T-helper 2 cell treated with Interferon-gamma antibody and Interleukin-4, amounts not matched to agents 5 μg/mL and 100 μg/mL, for 36 hours (primary cell): ENCODE measurements around the gene RNF213.
"Not testable (repeated sequence)": the region's sequence is repeated elsewhere in the genome, so short reads cannot be mapped to it uniquely, and the experiment has no call there.

Source experiments
- DNase-seq: peaks from one replicate; pipeline ENCODE4 v3.0.0; 2021; ENCODE audit warnings: low spot score
- H3K27ac Mint-ChIP-seq: one replicate; pipeline ENCODE4 v1.8.0; 2021; ENCODE audit warnings: mild to moderate bottlenecking, mixed read lengths
- H3K27me3 Mint-ChIP-seq: one replicate; pipeline ENCODE4 v1.8.0; 2021; ENCODE audit warnings: low read depth, mixed read lengths
- H3K36me3 Mint-ChIP-seq: one replicate; pipeline ENCODE4 v1.8.0; 2021; ENCODE audit warnings: low read depth, mixed read lengths
- H3K4me1 Mint-ChIP-seq: one replicate; pipeline ENCODE4 v1.8.0; 2021; ENCODE audit warnings: low read depth, mixed read lengths
- H3K4me3 Mint-ChIP-seq: one replicate; pipeline ENCODE4 v1.8.0; 2022; ENCODE audit warnings: mild to moderate bottlenecking, moderate library complexity, mixed read lengths
- H3K9me3 Mint-ChIP-seq: one replicate; pipeline ENCODE4 v1.8.0; 2021; ENCODE audit warnings: mixed read lengths

Gene RNF213

DNA sequence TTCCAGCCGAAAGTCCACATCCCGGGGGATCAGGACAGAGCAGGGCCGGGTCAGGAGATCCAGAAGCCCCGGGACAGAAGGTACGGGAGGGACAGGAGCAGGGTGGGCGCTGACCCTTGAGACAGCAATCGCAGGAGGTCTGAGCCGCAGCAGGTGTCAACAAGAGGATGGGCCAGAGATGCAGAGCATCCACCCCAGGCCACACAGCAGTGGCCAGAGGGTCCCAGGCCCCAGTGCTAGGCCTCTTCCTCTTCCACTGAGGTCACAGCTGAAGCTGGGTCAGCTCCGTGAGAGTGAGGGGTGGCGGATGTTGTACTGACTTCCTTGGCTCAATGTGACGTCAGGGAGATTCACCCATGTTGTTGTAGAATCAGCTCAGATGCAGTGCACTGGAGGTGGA is 8.7 kb upstream of the RNF213 start:
- Mint-ChIP-seq H3K27me3 (no peaks in the 10 kb centered on the region), H3K36me3 (no peaks in the 10 kb centered on the region), H3K4me1 (peaks cover 35% of the 10 kb centered on the region), H3K27ac (peak overlapping the region; percentile 45), H3K9me3 (no peaks in the 10 kb centered on the region), H3K4me3 (no peak overlapping the region)
- no peak for DNase-seq

DNA sequence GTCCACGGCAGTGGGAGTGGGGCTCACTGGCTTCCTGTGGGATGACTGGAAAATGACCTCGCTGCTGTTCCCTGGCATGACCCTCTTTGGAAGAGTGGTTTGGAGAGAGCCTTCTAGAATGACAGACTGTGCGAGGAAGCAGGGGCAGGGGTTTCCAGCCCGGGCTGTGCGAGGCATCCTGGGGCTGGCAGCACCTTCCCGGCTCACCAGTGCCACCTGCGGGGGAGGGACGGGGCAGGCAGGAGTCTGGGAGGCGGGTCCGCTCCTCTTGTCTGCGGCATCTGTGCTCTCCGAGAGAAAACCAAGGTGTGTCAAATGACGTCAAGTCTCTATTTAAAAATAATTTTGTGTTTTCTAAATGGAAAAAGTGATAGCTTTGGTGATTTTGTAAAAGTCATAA is 7.8 kb upstream of the RNF213 start:
- peaks cover 43% of the 10 kb centered on the region for H3K4me1 Mint-ChIP-seq
- H3K4me3 Mint-ChIP-seq = no peak overlapping the region
- H3K27ac Mint-ChIP-seq = peak overlapping the region; percentile 90
- no peaks in the 10 kb centered on the region for H3K27me3 Mint-ChIP-seq
- H3K9me3 Mint-ChIP-seq = no peaks in the 10 kb centered on the region
- DNase-seq = peak; percentile 84
- H3K36me3 Mint-ChIP-seq = no peaks in the 10 kb centered on the region

DNA sequence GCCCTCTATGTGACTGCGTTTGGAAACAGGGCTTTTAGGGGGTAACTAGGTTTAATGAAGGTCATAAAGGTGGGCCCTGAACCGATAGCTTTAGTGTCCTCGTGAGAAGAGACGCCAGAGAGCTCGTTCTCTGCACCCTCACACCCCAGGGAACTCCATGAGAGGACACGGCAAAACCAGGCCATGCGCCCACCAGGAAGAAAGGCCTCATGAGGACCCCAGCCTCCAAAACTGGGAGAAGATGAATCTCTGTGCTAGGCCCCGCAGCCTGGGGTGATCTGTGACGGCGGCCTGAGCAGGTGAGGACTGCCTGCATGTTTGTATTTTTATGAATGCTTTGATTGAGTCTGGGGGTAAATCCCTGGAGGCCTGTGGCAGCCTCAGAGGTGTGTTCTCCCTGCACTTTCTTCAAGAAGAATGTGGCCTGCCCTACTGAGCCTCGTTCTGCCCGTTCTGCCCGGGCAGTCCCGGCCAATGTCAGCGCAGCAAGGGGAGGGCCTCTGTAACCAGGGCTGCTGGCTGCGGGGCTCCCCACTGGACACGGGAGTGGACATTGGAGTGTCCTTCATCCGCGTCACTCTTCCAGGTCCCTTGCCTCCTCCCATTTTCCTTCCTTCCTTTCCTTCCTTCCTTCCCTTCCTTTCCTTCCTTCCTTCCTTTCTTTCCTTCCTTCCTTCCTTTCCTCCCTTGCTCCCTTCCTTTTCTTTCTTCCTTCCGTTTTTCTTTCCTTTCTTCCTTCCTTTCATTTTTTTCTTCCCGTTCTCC is 6.8 kb upstream of the RNF213 start:
- Mint-ChIP-seq H3K36me3 (peaks cover 2% of the 10 kb centered on the region), H3K4me1 (peaks cover 52% of the 10 kb centered on the region), H3K9me3 (no peaks in the 10 kb centered on the region), H3K4me3 (peak overlapping the region; percentile 61), H3K27me3 (no peaks in the 10 kb centered on the region), H3K27ac (peak overlapping the region; percentile 90)
- DNase-seq = no peak

DNA sequence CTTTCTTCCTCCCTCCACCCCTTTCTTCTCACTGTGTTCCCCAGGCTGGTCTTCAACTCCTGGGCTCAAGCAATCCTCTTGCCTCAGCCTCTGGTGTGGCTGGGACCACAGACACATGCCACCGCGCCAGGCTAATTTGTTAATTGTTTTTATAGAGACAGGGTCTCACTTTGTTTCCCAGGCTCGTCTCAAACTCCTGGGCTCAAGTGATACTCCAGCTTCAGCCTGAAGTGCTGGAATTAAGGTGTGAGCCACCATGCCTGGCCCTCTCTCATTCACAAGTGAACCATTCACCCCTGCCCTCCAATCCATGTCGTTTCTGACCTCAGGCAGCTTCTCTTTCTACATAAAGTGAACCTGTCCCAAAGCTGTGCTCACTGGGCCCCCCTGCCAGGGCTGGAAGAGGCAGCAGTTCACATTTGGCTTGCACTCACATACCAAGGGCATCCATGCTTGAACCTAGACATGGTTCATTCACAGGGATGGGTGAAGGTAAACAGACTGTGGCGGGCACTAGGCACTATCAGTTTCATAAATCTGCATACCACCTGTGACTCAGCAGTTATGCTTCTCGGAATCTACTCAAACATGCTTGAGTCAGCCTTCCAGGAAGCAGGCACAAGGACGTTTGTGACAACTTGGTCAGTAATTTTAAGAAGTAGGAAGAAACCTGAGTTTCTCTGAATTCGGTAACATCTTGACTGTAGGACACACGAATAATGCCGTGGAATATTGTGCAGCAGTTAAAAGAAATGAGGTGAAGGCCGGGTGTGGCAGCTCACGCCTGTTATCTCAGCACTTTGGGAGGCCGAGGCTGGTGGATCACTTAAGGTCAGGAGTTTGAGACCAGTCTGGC is 6.0 kb upstream of the RNF213 start:
- H3K27me3 Mint-ChIP-seq = no peaks in the 10 kb centered on the region
- no peaks in the 10 kb centered on the region for H3K9me3 Mint-ChIP-seq
- peak overlapping the region; percentile 61 for H3K4me3 Mint-ChIP-seq

DNA sequence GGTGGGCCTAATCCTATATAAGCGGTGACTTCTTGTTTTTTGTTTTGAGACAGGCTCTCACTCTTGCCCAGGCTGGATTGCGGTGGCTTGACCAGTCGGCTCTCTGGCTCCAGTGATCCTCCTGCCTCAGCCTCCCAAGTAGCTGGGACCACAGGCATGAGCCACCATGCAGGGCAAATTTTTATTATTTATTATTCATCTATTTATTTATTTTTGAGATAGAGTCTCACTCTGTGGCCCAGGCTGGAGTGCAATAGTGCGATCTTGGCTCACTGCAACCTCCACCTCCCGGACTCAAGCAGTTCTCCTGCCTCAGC is 4.7 kb upstream of the RNF213 start:
- H3K27me3 Mint-ChIP-seq = no peaks in the 10 kb centered on the region
- no peaks in the 10 kb centered on the region for H3K9me3 Mint-ChIP-seq
- DNase-seq = no peak
- peaks cover 2% of the 10 kb centered on the region for H3K36me3 Mint-ChIP-seq
- H3K4me3 Mint-ChIP-seq = peak overlapping the region; percentile 43
- peaks cover 61% of the 10 kb centered on the region for H3K4me1 Mint-ChIP-seq
- peak overlapping the region; percentile 90 for H3K27ac Mint-ChIP-seq

More for the DNA sequence above, 6.0 kb upstream of the RNF213 start:
- DNase-seq = peak; percentile 81
- peak overlapping the region; percentile 90 for H3K27ac Mint-ChIP-seq
- H3K4me1 Mint-ChIP-seq = peaks cover 59% of the 10 kb centered on the region
- peaks cover 2% of the 10 kb centered on the region for H3K36me3 Mint-ChIP-seq

DNA sequence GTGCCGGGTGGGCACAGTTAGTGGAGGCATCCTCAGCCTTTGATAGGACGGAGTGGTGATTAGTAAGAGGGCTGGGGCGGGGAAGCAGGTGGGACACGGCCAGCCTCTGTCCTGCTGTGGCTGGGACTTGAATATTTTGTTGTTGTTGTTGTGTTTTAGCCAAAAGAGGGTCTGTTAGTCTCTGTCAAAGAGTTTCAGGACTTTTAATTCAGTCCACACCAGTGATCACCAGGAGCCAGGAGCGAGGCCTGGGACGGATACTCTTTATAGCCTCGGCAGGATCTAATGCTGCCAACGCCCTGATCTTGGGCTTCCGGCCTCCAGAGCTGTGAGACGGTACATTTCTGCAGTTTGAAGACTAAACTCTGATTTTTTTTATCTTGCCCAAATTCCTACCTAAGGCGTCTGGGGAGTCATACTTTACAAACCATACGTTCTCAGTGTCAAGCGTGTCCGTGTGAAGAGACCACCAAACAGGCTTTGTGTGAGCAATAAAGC is 2.9 kb upstream of the RNF213 start:
- peak overlapping the region; percentile 94 for H3K4me3 Mint-ChIP-seq
- H3K4me1 Mint-ChIP-seq = peaks cover 69% of the 10 kb centered on the region
- H3K27ac Mint-ChIP-seq = peak overlapping the region; percentile 98
- peaks cover 2% of the 10 kb centered on the region for H3K36me3 Mint-ChIP-seq
- no peaks in the 10 kb centered on the region for H3K27me3 Mint-ChIP-seq
- H3K9me3 Mint-ChIP-seq = no peaks in the 10 kb centered on the region
- no peak for DNase-seq

DNA sequence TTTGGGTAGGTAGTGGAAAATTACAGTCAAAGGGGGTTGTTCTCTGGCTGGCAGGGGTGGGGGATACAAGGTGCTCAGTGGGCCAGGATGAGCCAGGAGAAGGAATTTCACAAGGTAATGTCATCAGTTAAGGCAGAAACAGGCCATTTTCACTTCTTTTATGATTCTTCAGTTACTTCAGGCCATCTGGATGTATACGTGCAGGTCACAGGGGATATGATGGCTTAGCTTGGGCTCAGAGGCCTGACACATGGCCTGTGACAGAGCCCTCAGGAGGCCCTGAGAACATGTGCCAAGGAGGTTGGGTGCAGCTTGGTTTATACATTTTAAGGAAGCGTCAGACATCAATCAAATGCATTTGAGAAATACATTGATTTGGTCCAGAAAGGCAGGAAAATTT is 2.4 kb upstream of the RNF213 start:
- H3K9me3 Mint-ChIP-seq, DNase-seq, H3K27me3 Mint-ChIP-seq, H3K36me3 Mint-ChIP-seq: not testable (repeated sequence)
- H3K4me1 Mint-ChIP-seq = peaks cover 64% of the 10 kb centered on the region
- peak overlapping the region; percentile 98 for H3K27ac Mint-ChIP-seq
- H3K4me3 Mint-ChIP-seq = peak overlapping the region; percentile 94

DNA sequence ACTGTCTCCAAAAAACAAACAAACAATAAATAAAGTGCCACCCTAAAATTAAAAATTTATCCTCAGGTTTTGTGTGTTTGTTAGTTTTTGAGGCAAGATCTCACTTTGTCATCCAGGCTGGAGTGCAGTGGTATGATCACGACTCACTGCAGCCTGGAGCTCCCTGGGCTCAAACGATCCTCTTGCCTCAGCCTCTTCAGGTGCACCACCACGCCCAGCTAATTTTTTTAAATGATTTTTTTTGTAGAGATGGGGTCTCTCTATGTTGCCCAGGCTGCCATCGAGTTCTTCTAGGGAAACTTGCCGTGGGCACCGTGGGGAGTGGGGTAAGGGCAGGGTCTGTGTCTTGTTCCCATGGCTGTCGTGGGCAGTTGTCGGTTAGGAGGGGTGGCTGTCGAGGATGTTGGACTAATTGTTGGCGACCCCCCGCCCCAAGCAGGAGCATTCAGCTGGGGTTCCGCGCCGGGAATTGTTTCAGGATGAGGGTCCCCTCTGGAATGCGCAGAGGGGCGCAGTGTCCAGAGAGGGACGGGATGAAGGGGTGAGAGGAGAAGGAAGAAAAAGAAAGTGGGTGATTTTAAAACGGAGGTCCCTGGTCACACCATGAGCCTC is 1.1 kb upstream of the RNF213 start:
- H3K9me3 Mint-ChIP-seq = no peaks in the 10 kb centered on the region
- no peak for DNase-seq
- no peaks in the 10 kb centered on the region for H3K27me3 Mint-ChIP-seq
- peak overlapping the region; percentile 98 for H3K27ac Mint-ChIP-seq
- peak overlapping the region; percentile 94 for H3K4me3 Mint-ChIP-seq
- peaks cover 53% of the 10 kb centered on the region for H3K4me1 Mint-ChIP-seq
- H3K36me3 Mint-ChIP-seq = peaks cover 11% of the 10 kb centered on the region

DNA sequence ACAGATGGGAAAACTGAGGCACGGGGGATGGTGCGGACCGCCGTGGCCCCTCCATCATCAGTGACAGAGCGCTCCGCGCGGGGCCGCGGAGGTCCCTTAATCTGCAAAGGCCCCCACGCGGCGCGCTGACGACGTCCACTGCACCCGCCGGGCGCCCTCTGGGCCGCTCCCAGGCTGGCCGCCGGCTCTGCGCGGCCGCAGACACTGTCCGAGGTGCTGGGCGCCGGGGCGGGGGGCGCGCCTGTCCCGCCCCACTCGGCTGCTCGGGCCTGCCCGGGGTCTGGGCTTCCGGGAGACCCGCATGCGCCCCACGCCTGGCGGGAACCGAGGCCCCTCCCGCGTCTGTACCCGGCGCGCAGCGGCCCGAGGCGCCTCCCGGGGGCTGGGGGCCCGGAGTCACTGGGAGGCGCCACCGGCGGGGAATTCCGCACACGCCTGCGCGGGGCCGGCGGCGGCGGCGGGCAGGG is 550 bp upstream of the RNF213 start:
- peak overlapping the region; percentile 98 for H3K27ac Mint-ChIP-seq
- H3K4me1 Mint-ChIP-seq = peaks cover 47% of the 10 kb centered on the region
- no peaks in the 10 kb centered on the region for H3K27me3 Mint-ChIP-seq
- DNase-seq = peak; percentile 80
- H3K4me3 Mint-ChIP-seq = peak overlapping the region; percentile 94
- H3K9me3 Mint-ChIP-seq = no peaks in the 10 kb centered on the region
- H3K36me3 Mint-ChIP-seq = peaks cover 17% of the 10 kb centered on the region

DNA sequence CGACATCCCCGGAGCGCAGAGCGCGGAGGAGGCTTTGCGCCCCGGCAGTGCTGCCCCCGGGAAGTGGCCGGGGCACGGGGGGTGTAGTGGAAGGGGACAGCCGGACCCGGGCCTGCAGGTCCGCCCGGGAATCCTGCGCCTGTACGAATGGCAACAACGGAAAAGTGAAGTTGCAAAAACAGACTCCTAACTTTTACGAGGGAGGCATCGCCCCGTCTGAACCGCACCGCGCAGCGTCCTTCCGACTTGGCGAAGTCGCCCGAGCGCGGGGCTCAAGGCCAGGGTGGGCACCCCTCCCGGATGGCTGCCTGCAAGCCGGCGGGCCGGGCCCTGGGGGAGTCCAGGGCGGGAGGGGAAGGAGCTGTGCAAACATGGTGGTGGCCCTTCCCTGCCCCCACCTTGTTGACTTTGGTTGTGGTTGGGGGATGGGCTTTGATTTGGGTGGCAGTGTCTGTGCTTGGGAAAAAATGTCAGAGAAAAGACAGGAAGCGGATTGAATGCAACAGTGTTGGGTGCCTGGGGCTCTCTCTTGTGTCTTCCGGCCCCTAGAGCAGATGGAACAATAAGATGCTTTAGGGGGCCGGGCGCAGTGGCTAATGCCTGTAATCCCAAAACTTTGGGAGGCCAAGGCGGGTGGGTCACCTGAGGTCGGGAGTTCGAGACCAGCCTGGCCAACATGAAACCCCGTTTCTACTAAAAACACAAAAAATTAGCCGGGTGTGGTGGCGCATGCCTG is 675 bp downstream of the RNF213 start:
- Mint-ChIP-seq H3K4me3 (peak overlapping the region; percentile 100), H3K4me1 (peaks cover 48% of the 10 kb centered on the region), H3K27me3 (no peaks in the 10 kb centered on the region), H3K36me3 (peaks cover 26% of the 10 kb centered on the region), H3K9me3 (no peaks in the 10 kb centered on the region), H3K27ac (peak overlapping the region; percentile 88)
- DNase-seq = peak; percentile 74

DNA sequence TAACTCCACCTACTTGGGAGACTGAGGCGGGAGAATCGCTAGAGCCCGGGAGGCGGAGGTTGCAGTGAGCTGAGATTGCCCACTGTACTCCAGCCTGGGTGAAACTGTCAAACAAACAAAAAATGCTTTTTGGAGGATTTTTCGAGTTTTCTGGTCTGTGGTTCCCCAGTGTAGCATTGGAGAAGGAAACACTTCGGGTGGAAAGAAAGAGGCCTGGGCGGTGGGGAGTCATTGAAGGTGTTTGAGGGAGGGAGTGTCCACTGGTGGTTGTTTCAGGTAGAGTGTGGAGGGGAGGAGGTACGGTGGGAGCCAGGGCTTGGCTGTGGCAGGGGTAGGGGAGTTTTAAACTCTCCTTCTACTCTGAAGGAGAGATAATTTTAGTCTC is 1.2 kb downstream of the RNF213 start:
- H3K4me1 Mint-ChIP-seq = peaks cover 44% of the 10 kb centered on the region
- DNase-seq = no peak
- peaks cover 28% of the 10 kb centered on the region for H3K36me3 Mint-ChIP-seq
- H3K9me3 Mint-ChIP-seq = no peaks in the 10 kb centered on the region
- H3K27ac Mint-ChIP-seq = peak overlapping the region; percentile 88
- H3K27me3 Mint-ChIP-seq = no peaks in the 10 kb centered on the region
- H3K4me3 Mint-ChIP-seq = peak overlapping the region; percentile 100

DNA sequence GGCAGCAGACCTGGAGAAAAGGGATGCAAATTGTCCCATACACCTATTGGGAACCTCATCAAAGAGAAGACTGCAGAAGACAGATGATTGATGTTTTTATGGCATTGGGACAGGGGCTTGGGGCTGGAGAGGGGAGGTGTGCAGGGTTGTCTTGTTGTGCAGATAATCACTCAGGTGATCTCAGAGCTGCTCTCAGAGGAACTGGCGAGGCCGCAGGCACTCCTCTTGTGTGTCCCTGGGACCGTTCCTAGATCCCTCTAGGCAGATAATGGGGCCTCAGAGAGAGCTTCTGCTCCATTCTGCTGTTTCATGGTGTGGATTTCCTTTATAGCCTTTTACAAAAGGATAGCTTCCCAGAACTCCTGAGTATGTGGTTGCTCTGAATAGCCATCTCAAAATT is 1.6 kb downstream of the RNF213 start:
- H3K4me3 Mint-ChIP-seq = peak overlapping the region; percentile 100
- DNase-seq = no peak
- peak overlapping the region; percentile 88 for H3K27ac Mint-ChIP-seq
- peaks cover 43% of the 10 kb centered on the region for H3K4me1 Mint-ChIP-seq
- H3K27me3 Mint-ChIP-seq = no peaks in the 10 kb centered on the region
- no peaks in the 10 kb centered on the region for H3K9me3 Mint-ChIP-seq
- H3K36me3 Mint-ChIP-seq = peaks cover 30% of the 10 kb centered on the region

DNA sequence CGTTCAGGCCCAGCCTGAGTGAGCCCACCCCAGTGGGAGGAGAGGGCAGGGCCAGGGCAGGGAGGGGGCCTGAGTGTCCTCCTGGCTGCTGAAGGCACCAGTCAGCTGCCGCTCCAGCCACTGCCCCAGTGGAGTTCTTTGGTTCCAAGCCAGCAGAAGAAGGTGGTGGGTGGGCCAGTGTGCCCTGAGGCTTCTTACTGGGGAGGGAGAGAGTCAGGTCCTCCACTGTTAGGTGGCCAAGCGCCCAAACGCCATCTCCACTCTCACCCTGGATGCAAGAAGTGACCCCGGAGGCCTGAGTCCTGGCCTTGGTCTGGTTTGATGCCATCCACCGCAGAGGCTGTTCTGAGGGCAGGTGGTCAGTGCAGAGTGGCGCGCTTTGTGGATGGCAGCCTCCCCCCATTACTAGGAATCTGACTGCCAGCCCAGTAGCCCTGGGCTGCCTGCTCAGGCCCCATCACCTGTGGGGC is 2.2 kb downstream of the RNF213 start:
- peak overlapping the region; percentile 100 for H3K4me3 Mint-ChIP-seq
- H3K9me3 Mint-ChIP-seq = no peaks in the 10 kb centered on the region
- H3K36me3 Mint-ChIP-seq = peaks cover 34% of the 10 kb centered on the region
- no peak for DNase-seq
- H3K4me1 Mint-ChIP-seq = peaks cover 42% of the 10 kb centered on the region
- H3K27ac Mint-ChIP-seq = no peak overlapping the region
- H3K27me3 Mint-ChIP-seq = no peaks in the 10 kb centered on the region
